ENCODE data around the gene DENND6A. TPM values are rescaled to one million over a fixed set of nuclear protein-coding genes. Genes with fewer than 3 reads are reported as not detected.
A peak's percentile ranks its signal among the peaks of the same experiment; 100 is the strongest.

Gene DENND6A
- total and polyA plus RNA-seq, 2 of the 13 experiments (the other 11 are each of a cell fraction or from before 2014, with no cell fraction given): 9.4 to 11.1 TPM

DNA sequence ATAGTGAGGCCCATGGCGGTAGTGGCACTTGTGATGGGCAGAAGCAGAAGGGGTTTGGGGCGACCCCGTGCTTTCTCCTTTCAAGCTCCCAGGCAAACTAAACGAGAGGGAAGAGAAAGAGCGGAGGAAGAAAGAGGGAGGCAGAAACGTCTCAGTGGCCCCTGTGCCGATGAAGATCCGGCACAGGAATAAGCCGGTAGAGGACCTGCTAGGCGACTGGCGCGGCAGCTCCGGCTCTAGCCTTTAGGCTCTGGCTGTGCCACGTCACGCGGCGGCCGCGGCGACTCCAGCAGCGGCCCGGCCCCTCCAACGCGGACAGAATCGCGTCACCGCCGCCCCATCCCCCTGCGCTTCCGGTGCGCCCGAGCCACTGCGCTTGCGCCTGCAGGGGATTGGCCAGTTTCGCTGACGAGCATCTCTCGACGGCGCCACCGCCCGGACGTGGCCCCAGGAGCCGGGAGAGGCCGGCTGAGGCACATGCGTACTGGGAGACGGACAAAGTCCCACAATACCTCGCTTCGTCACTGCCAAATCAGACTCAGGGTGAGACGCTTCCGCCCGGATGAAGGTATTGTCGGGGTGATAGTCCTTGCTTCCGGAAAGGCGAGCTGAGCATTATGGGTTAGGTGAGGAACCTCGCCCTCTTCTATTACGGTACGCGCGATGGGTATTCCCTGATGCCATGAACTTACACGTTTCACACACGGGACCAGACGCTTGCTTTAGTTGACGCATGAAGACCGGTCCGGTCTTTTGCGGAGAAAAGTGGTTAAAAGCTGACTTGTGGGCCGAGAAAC, 95.6 kb downstream of the DENND6A start, which contains the start of gene ARF4 (continued):
- no peak for TF ChIP-seq KDM6A (CRISPR knock-in tag; IDR thresholded peaks at IDR 0.05; ENCODE audit: low read depth)
- no peak for TF ChIP-seq KDM4B (CRISPR knock-in tag; IDR thresholded peaks at IDR 0.05)
- TF ChIP-seq, protein P1, sequence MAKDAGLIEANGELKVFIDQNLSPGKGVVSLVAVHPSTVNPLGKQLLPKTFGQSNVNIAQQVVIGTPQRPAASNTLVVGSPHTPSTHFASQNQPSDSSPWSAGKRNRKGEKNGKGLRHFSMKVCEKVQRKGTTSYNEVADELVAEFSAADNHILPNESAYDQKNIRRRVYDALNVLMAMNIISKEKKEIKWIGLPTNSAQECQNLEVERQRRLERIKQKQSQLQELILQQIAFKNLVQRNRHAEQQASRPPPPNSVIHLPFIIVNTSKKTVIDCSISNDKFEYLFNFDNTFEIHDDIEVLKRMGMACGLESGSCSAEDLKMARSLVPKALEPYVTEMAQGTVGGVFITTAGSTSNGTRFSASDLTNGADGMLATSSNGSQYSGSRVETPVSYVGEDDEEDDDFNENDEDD (CRISPR knock-in tag; IDR thresholded peaks at IDR 0.05; ENCODE audit: borderline replicate concordance): peak; percentile 72
- TF ChIP-seq ZNF747 (CRISPR knock-in tag; IDR thresholded peaks at IDR 0.05; ENCODE audit: borderline replicate concordance): no peak; the same call in 1 of the 2 replicates
- TF ChIP-seq HDAC1 (CRISPR knock-in tag; IDR thresholded peaks at IDR 0.05): peak; percentile 74; the same call in 1 of the 2 replicates
- TF ChIP-seq ZNF761 (CRISPR knock-in tag; conservative IDR thresholded peaks at IDR 0.05): 0 out of 2 replicates have a peak, but pooled peaks have one; percentile 63
- TF ChIP-seq ZNF776 (CRISPR knock-in tag; IDR thresholded peaks at IDR 0.05): 0 out of 2 replicates have a peak, but pooled peaks have one; percentile 26
- TF ChIP-seq ZUFSP (CRISPR knock-in tag; IDR thresholded peaks at IDR 0.05; ENCODE audit: borderline replicate concordance): no peak
- 0 out of 2 replicates have a peak, but pooled peaks have one; percentile 32 for TF ChIP-seq ZNF30 (CRISPR knock-in tag; IDR thresholded peaks at IDR 0.05)
- TF ChIP-seq HMGA1 (CRISPR knock-in tag; conservative IDR thresholded peaks at IDR 0.05): no peak
- no peak for TF ChIP-seq RBM22 (optimal IDR thresholded peaks at IDR 0.05; ENCODE audit: low read length)
- TF ChIP-seq ZNF670 (CRISPR knock-in tag; IDR thresholded peaks at IDR 0.05; ENCODE audit: borderline replicate concordance): no peak
- TF ChIP-seq ZNF841 (CRISPR knock-in tag; IDR thresholded peaks at IDR 0.05; ENCODE audit: borderline replicate concordance): no peak
- TF ChIP-seq ZNF784 (CRISPR knock-in tag; IDR thresholded peaks at IDR 0.05; ENCODE audit: borderline replicate concordance): no peak; the same call in 1 of the 2 replicates
- TF ChIP-seq ZNF275 (CRISPR knock-in tag; IDR thresholded peaks at IDR 0.05; ENCODE audit: borderline replicate concordance): no peak; the same call in 1 of the 2 replicates
- peak; percentile 30; the same call in 1 of the 2 replicates for TF ChIP-seq SUZ12 (IDR thresholded peaks at IDR 0.05; ENCODE audit: low read depth, low read length)
- TF ChIP-seq PHF5A (CRISPR knock-in tag; IDR thresholded peaks at IDR 0.05; ENCODE audit: low read depth, unreplicated experiment): peak; percentile 88
- peak; percentile 98 for TF ChIP-seq GABPB1 (CRISPR knock-in tag; IDR thresholded peaks at IDR 0.05)
- peak; percentile 79; the same call in 1 of the 2 replicates for TF ChIP-seq ZFP82 (CRISPR knock-in tag; IDR thresholded peaks at IDR 0.05; ENCODE audit: borderline replicate concordance)
- TF ChIP-seq SMAD1 (CRISPR knock-in tag; IDR thresholded peaks at IDR 0.05; ENCODE audit: borderline replicate concordance, low read depth): no peak
- peak; percentile 28; the same call in 1 of the 2 replicates for TF ChIP-seq GATAD2A (CRISPR knock-in tag; IDR thresholded peaks at IDR 0.05)
- TF ChIP-seq ZNF530 (CRISPR knock-in tag; IDR thresholded peaks at IDR 0.05; ENCODE audit: low read depth): no peak
- 0 out of 2 replicates have a peak, but pooled peaks have one; percentile 76 for TF ChIP-seq EEA1 (CRISPR knock-in tag; IDR thresholded peaks at IDR 0.05; ENCODE audit: borderline replicate concordance)
- peak; percentile 99 for TF ChIP-seq ZNF44 (CRISPR knock-in tag; IDR thresholded peaks at IDR 0.05)
- TF ChIP-seq ZNF367 (CRISPR knock-in tag; IDR thresholded peaks at IDR 0.05; ENCODE audit: borderline replicate concordance): no peak
